ENCODE measurements around the gene NUTM2F.

- TF ChIP-seq CTCF (IDR thresholded peaks at IDR 0.05) (no peak), POLR2A (IDR thresholded peaks at IDR 0.05) (no peak)
Measured at GRCh38 chr9:94269264-94269663, 59.2 kb downstream of the NUTM2F start.
